WTC11 (cell line): ENCODE data around the gene TNIK.

Experiments used
- ELF4 ChIP-seq: sonication (generic); formaldehyde crosslinking; IDR thresholded peaks from 2 replicates; pipeline ENCODE4 v1.8.1; 2022; ENCODE audit warnings: low read depth, mild to moderate bottlenecking, moderate library complexity, missing genetic modification reagents
- FOXK1 ChIP-seq: sonication (generic); formaldehyde crosslinking; IDR thresholded peaks from 2 replicates; pipeline ENCODE4 v1.8.0; 2022; ENCODE audit warnings: mild to moderate bottlenecking, moderate library complexity, missing genetic modification reagents
- NR1H2 ChIP-seq: sonication (generic); formaldehyde crosslinking; IDR thresholded peaks from 2 replicates; pipeline ENCODE4 v1.9.0; 2021; ENCODE audit warnings: mild to moderate bottlenecking, moderate library complexity, missing genetic modification reagents
- TEAD4 ChIP-seq: sonication (generic); formaldehyde crosslinking; IDR thresholded peaks from 2 replicates; pipeline ENCODE4 v1.8.0; 2022; ENCODE audit warnings: mild to moderate bottlenecking, missing genetic modification reagents
- TP53 ChIP-seq: sonication (generic); formaldehyde crosslinking; IDR thresholded peaks from 2 replicates; pipeline ENCODE4 v1.8.1; 2023; ENCODE audit warnings: mild to moderate bottlenecking, missing genetic modification reagents
- TF ChIP-seq, protein P1 (sequence below): fragments of 200-600 bp; IDR thresholded peaks from 2 replicates; pipeline ENCODE4 v1.8.0; 2022; ENCODE audit warnings: antibody characterized with exemption
- TF ChIP-seq, protein P2 (sequence below): sonication (generic); formaldehyde crosslinking; IDR thresholded peaks from 2 replicates; pipeline ENCODE4 v1.8.1; 2023; ENCODE audit warnings: mild to moderate bottlenecking, missing genetic modification reagents, moderate library complexity
- TF ChIP-seq, protein P3 (sequence below): sonication (generic); formaldehyde crosslinking; IDR thresholded peaks from 2 replicates; pipeline ENCODE4 v1.8.1; 2022; ENCODE audit warnings: low read depth, mild to moderate bottlenecking, moderate library complexity, missing genetic modification reagents, borderline replicate concordance
- TF ChIP-seq, protein P4 (sequence below): sonication (generic); formaldehyde crosslinking; IDR thresholded peaks from 2 replicates; pipeline ENCODE4 v1.8.1; 2023; ENCODE audit warnings: mild to moderate bottlenecking, moderate library complexity, missing genetic modification reagents
- TF ChIP-seq, protein P5 (sequence below): sonication (generic); formaldehyde crosslinking; IDR thresholded peaks from 2 replicates; pipeline ENCODE4 v1.8.0; 2022; ENCODE audit warnings: mild to moderate bottlenecking, missing genetic modification reagents

DNA sequence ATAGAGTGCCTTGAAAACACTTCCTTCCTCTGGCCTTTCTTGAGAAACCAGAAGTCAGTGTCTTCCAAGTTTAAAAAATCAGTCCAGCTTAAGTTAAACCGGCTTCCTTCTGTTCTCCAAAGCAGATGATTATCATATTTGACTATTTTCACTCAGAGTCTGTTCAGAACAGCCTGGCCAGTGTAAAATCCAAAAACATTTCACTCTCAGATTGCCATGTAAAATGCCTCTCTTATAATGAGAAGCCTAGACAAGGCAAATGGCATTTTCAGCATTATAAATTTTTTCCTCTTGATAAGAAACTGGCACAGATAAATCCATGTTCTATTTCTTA lies 193.5 kb downstream of the TNIK start:
- TF ChIP-seq, protein P1, sequence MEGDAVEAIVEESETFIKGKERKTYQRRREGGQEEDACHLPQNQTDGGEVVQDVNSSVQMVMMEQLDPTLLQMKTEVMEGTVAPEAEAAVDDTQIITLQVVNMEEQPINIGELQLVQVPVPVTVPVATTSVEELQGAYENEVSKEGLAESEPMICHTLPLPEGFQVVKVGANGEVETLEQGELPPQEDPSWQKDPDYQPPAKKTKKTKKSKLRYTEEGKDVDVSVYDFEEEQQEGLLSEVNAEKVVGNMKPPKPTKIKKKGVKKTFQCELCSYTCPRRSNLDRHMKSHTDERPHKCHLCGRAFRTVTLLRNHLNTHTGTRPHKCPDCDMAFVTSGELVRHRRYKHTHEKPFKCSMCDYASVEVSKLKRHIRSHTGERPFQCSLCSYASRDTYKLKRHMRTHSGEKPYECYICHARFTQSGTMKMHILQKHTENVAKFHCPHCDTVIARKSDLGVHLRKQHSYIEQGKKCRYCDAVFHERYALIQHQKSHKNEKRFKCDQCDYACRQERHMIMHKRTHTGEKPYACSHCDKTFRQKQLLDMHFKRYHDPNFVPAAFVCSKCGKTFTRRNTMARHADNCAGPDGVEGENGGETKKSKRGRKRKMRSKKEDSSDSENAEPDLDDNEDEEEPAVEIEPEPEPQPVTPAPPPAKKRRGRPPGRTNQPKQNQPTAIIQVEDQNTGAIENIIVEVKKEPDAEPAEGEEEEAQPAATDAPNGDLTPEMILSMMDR, result no peak
- TF ChIP-seq NR1H2 (CRISPR knock-in tag), result no peak
- TF ChIP-seq TEAD4 (CRISPR knock-in tag), result no peak
- no peak for TF ChIP-seq FOXK1 (CRISPR knock-in tag)
- TF ChIP-seq, protein P2, sequence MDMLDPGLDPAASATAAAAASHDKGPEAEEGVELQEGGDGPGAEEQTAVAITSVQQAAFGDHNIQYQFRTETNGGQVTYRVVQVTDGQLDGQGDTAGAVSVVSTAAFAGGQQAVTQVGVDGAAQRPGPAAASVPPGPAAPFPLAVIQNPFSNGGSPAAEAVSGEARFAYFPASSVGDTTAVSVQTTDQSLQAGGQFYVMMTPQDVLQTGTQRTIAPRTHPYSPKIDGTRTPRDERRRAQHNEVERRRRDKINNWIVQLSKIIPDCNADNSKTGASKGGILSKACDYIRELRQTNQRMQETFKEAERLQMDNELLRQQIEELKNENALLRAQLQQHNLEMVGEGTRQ (CRISPR knock-in tag), result no peak
- no peak for TF ChIP-seq TP53 (CRISPR knock-in tag)
- TF ChIP-seq, protein P3, sequence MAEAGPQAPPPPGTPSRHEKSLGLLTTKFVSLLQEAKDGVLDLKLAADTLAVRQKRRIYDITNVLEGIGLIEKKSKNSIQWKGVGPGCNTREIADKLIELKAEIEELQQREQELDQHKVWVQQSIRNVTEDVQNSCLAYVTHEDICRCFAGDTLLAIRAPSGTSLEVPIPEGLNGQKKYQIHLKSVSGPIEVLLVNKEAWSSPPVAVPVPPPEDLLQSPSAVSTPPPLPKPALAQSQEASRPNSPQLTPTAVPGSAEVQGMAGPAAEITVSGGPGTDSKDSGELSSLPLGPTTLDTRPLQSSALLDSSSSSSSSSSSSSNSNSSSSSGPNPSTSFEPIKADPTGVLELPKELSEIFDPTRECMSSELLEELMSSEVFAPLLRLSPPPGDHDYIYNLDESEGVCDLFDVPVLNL (CRISPR knock-in tag), result no peak
- TF ChIP-seq, protein P4, sequence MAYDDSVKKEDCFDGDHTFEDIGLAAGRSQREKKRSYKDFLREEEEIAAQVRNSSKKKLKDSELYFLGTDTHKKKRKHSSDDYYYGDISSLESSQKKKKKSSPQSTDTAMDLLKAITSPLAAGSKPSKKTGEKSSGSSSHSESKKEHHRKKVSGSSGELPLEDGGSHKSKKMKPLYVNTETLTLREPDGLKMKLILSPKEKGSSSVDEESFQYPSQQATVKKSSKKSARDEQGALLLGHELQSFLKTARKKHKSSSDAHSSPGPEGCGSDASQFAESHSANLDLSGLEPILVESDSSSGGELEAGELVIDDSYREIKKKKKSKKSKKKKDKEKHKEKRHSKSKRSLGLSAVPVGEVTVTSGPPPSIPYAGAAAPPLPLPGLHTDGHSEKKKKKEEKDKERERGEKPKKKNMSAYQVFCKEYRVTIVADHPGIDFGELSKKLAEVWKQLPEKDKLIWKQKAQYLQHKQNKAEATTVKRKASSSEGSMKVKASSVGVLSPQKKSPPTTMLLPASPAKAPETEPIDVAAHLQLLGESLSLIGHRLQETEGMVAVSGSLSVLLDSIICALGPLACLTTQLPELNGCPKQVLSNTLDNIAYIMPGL (CRISPR knock-in tag), result no peak
- no peak for TF ChIP-seq ELF4 (CRISPR knock-in tag)
- TF ChIP-seq, protein P5, sequence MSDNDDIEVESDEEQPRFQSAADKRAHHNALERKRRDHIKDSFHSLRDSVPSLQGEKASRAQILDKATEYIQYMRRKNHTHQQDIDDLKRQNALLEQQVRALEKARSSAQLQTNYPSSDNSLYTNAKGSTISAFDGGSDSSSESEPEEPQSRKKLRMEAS (CRISPR knock-in tag), result no peak
